CMK (cell line): ENCODE data around the gene CAVIN1.
"Not testable (repeated sequence)": the region's sequence is repeated elsewhere in the genome, so short reads cannot be mapped to it uniquely, and the experiment has no call there.

ENCODE experiments used
- DNase-seq: peaks from one replicate; pipeline ENCODE4 v3.0.0-alpha.2; 2010; ENCODE audit warnings: low read depth

Gene CAVIN1

DNA sequence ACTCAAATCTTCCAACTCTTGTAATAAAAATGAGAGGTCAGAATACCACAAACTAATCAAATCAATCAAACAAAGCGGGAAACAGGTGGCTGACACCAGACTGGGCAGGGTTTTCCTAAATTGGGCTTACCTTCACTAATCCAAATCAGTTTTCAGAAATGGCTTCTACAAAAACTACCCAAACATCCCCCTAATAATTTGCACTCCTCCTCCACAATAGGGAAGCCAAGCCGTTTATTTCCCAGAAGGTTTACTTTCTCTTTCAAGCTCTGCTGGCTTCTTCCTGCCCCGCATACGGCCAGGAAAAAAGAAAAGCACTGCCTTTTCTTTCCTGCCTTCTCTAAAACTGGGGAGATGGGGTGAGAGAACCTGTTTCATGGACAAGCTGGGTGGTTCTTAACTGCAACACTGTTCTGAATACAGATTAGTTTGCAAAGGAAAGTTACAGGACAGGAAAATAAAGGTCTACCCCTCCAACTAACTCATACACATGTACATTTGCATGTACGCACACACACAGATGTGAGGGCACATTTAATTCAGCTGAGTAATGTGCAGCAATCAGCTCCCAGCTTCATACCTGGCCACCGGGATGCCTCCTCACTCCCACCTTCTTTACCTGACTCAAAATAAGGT is 44.0 kb downstream of the CAVIN1 start:
- no peak for DNase-seq

DNA sequence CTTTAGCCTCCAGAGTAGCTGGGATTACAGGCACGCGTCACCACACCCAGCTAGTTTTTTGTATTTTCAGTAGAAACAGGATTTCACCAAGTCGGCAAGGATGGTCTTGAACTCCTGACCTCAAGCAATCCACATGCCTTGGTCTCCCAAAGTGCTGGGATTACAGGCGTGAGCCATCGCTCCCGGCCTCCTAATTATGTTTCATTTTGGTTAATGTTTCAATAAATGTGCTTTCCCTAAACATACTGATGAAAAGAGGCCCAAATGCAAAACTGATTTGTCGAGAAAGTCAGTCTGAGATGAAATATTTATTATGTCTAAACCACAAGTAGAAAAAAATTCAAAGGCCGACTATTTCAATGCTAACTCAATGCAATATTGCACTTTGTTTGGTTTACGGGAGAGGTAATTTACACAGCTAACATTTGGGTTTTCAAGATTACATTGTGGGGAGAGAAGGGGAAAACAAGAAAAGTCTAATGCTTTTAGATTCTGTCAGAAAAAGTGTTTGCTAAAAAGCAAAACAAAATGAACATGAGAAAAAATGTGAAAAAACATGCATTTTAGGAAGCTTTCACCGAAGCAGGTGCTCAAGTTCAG is 44.6 kb downstream of the CAVIN1 start:
- DNase-seq: no peak

DNA sequence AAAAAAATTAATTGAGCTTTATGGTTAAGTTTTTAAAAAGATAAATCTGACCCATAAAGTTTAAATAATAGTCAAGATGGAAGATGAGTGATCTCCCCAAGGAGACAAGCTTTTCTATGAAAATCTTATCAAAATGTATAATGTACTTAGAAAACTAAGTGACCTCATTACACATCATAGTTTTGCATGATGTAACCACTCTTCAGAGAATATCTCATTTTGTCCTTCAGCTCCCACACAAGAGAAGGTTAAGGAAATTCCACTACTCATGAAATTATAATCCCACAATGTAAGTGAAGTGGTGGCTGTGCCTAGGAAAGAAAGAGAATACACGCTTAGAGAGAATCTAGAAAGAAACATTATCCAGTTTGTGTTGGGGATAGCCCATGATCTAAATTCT is 49.2 kb downstream of the CAVIN1 start:
- no peak for DNase-seq

DNA sequence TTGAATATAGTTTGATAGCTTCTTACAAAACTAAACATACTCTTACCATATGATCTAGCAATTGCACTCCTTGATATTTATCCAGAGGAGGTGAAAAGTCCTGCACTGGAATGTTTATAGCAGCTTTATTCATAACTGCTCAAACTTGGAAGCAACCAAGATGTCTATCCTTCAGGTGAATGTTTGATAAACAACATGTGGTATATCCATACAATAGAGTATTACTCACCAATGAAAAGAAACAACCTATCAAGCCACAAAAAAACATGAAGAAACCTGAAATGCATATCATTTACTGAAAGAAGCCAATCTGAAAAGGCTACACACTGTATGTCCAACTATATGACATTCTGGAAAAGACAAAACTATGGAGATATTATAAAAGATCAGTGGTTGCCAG is 50.9 kb downstream of the CAVIN1 start:
- DNase-seq: no peak

DNA sequence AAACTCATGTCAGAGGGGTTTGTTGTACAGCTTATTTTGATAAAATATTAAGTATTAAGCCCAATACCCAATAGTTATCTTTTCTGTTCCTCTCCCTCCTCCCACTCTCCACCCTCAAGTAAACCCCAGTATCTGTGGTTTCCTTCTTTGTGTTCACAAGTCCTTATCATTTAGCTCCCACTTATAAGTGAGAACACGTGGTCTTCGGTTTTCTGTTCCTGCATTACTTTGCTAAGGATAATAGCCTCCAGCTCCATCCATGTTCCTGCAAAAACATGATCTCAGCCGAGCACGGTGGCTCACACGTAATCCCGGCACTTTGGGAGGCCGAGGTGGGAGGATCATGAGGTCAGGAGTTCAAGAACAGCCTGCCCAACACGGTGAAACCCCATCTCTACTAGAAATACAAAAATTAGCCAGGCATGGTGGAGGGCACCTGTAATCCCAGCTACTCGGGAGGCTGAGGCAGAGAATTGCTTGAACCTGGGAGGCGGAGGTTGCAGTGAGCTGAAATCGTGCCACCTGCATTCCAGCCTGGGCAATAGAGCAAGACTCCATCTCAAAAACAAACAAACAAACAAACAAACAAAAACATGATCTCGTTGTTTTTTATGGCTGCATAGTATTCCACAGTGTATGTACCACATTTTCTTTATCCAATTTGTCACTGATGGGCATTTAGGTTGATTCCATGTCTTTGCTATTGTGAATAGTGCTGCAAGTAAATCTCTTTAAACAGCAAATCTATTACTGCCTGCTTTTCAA is 54.1 kb downstream of the CAVIN1 start:
- DNase-seq: peak; percentile 62

DNA sequence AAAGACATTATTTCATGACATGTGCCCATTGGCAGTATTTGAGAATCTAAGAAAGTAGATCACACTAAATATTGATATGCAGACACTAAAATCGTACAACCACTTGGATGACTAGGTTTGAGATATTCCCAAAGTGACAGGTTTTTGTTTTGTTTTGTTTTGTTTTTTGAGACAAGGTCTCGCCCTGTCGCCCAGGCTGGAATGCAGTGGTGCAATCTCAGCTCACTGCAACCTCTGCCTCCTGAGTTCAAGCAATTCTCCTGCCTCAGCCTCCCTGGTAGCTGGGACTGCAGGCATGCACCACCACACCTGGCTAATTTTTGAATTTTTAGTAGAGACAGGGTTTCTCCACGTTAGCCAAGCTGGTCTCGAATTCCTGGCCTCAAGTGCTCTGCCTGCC is 54.7 kb downstream of the CAVIN1 start:
- DNase-seq: not testable (repeated sequence)

DNA sequence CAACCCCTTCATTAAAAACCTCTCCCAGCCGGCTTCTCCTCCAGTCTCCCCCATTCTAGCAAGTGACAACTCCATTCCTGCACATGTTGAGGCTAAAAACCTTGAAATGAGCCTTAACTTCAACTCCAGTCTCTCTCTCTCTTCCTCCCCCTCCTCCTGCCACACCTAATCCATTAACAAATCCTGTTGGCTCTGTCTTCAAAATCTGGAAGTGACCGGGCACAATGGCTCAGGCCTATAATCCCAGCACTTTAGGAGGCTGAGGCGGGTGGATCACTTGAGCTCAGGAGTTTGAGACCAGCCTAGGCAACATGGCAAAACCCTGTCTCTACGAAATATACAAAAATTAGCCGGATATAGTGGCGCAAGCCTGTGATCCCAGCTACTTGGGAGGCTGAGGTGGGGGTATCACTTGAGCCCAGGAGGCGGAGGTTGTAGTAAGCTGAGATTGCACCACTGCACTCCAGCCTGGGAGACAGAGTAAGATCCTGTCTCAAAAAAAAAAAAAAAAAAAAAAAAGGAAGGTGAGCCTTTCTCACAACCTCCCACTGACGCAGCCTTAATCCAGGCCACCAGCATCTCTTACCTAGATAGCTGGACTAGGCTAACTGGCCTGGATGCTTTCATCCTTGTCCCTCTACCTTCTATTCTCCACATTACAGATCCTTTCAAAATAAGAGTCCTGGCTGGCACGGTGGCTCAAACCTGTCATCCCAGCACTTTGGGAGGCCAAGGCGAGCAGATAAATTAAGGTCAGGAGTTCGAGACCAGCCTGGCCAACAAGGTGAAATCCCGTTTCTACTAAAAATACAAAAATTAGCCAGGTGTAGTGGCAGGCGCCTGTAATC is 56.7 kb downstream of the CAVIN1 start:
- DNase-seq: not testable (repeated sequence)

DNA sequence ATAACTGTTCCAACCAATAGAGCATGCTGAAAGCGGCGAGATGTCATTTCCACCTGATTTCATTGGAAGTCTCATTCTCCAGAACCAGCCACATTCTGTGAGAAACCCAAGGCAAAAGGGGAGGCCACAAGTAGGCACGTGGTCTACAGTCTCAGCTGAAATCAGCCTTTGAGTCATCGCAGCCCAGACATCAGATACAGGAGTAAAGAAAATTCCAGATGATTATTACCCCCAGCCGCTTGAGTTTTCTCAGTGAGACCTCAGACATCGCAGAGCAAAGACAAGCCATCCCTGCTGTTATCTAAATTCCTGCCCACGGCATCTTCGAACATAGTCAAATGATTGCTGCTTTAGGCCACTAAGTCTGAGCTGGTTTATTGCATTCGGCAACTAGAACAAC is 57.9 kb downstream of the CAVIN1 start:
- DNase-seq: no peak

DNA sequence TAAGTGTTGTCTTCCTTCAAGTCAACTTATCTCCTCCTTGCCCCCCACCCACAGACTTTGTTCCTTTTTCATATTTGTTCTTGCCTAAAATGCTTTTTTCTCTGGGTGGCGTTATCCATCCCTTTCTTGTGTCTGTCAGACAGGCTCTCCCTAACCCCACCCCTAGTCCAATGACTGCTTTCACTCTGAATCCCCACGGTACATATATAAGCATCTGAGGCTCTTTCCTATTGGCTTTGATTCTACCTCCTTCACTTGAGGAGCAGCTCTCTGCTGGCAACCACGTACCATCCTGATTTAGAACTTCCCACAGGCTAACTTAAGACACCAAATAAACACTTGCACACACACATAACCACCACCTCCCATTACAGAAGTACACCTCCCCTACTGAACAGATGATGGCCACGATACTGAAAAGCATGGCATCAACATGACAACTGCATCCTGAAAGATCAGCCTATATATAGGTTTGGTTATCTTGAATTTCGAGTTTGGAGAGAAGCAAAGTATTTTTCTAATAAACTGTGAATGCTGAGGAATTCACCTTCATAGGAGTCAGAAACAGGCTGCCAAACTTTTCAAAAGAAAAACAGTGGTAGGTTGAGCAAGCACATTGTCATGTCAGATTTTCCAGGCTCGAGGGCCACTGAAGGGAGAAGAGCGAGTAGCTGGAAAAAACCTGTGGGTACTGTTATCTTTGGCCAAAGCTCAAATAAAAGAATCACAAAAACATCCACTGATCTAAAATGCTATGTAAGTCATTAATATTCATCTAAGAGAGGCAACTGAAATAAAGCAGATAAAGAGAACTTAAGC is 59.1 kb downstream of the CAVIN1 start:
- peak; percentile 68 for DNase-seq

DNA sequence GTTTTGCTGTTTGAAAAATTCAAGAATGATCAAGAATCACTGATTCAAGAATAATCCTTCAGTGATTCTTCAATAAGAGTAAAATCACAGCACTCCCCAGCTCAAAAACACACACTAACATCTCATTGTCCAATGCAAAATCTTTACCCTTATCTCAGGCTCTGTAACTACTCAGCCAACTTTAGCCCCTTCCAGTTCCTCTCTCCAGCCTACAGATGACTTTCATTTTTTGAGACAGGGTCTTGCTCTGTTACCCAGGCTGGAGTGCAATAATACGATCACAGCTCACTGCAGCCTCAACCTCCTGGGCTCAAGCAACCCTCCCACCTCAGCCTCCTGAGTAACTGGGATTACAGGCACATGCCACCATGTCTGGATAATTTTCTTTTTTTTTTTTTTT is 59.8 kb downstream of the CAVIN1 start:
- DNase-seq: no peak

DNA sequence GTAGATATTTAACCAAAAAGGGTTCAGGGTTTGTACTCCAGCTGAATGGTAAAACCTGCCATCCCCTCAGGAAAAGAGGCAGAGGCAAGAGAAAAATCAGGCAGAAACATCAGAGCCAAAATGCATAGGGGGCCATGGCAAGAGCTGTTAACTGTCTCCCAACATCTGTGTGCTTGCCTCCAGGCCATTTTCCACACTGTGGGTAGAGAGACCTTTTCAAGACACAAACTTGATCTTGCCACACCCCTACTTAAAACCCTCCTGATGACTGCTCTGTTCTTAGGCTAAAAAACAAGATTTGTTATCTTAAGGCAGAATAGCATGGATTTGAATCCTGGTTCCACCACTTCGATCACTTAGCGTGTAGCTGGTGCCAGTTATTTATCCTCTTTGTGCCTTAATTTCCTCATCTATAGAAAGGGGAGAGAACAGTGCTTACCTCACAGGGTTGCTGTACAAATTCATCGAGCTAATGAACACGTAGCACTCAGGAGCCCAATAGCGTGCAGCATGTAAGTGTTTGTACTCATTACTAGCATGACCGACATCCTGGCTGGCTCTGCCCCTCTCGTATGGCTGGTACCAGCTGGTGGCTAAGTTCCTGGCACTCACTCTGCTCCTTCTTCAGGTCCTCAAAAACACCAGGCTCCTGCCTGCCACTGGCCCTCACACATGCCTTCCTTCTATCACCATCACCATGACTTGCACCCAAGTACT is 60.7 kb downstream of the CAVIN1 start:
- DNase-seq: no peak

DNA sequence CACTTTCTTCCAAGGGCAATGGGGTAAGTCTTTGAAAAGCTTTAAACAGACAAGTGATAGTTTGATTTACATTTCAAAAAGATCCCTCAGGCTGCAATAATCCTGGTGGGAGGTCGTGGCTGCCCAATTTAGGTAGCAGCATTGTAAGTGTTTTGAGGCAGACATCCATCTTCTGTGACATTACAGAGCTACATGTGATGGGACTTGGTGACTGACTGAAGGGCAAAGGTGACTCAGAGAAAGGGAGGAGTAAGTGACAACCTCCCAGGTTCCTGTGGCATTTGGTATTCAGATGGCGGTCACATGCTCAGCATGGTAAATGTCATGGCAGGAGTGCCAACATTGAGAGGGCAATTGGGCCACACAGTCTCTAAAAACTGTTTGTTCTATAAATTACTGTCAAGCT is 61.3 kb downstream of the CAVIN1 start:
- DNase-seq: no peak

DNA sequence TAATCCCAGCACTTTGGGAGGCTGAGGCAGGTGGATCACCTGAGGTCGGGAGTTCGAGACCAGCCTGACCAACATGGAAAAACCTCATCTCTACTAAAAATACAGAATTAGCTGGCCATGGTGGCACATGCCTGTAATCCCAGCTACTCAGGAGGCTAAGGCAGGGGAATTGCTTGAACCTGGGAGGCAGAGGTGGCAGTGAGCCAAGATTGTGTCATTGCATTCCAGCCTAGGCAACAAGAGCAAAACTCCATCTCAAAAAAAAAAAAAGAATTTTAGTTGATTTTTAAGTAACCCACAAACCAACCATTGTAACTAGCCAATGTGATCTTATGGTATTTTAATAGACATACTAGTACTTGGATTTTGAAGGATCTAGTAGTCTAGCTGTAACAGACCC is 62.7 kb downstream of the CAVIN1 start:
- DNase-seq: not testable (repeated sequence)

DNA sequence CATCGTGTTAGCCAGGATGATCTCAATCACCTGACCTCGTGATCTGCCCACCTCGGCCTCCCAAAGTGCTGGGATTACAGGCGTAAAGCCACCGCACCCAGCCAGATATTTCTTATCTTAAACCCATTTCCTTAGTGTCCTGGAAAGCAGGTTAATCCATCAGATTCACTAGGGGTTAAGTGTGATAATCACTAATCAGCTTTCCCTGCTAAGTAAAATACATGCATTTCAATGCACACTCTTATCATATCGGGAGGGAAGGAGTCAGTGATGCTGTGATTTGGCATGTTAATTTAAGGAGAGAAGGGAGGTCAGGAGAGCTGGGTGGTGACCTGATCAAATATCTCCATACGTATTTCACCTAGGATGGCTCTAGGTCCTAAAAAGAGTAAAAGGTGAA is 63.9 kb downstream of the CAVIN1 start:
- no peak for DNase-seq

DNA sequence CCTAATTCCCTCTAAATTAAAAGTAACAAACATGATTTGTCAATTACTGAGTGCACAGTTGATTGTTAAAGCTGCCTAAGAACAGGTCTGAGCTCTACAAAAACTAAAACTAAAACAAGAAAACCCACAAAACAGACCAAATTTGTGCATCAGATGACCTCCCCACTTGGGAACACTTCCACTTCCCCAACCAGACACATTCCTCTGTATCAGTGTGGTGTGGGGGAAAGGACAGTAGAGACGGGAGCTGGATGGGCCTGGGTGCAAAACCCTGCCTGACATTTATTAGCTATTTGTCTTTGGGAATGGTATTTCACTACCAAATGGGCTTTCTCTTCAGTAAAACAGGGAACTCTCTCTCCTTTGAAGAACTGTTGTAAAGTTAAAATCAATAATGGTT is 64.6 kb downstream of the CAVIN1 start:
- DNase-seq: no peak

DNA sequence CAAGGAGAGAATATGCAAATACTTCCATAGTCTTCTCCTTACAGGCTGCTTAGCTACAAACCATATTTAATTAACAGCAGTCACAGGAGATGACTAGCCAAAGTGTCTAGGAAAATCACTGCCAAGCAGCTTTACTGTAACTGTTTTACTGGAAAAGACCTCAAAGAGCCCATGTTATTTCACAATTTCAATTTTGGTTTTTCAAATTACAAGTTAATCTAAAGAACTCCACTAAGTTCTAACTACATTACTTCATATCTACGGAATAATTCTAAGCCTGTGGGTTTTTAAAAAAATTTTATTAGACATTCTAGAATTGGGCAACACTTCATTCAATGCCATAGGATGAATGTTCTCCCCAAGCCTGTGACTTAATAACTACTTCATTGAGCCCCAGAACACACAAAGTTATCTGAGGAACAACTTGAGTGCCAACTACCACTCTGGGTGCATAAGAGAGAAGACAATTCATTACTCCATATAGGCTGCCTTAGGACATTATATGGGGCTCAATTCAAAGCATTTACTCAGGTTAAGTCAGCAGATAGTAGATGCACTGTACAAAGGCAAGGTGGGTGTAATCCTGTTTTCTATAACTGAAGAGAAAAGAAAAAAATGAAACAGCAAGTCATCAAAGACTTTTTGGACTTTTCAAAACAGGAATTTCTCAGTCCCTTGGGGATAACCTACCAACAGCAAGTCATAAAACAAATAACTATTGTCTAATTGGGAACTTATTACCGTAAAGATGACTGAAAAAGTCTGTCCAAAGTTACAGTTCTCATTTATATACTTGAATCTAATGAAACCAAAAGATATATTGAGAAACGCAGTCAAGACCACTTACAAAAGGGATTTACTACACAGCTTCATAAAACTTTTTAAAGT is 67.9 kb downstream of the CAVIN1 start:
- DNase-seq: no peak
